Measurements from ENCODE around the gene STK32C. TPM values are rescaled to one million over a fixed set of nuclear protein-coding genes. Genes with fewer than 3 reads are reported as not detected.

STK32C gene
- total RNA-seq, 1 donor from 2014 or later: 13.6 TPM

- no peak for DNase-seq (ENCODE audit: low read depth)
- H3K27ac Mint-ChIP-seq (ENCODE audit: unreplicated experiment): no peak overlapping the region
- H3K4me1 ChIP-seq (ENCODE audit: insufficient read depth, low read length): peaks cover 5% of the 10 kb centered on the region
- TF ChIP-seq EZH2 (IDR thresholded peaks at IDR 0.05; ENCODE audit: insufficient read depth, low read length) (no peak), CTCF (IDR thresholded peaks at IDR 0.05; ENCODE audit: insufficient read depth, low read depth, low read length) (no peak)
- no peaks in the 10 kb centered on the region for H3K9me3 ChIP-seq (ENCODE audit: insufficient read depth, low read depth, low read length)
- peaks cover 7% of the 10 kb centered on the region for H3K27me3 ChIP-seq (ENCODE audit: insufficient read depth, low read length)
- no peak overlapping the region for H3K27ac ChIP-seq (ENCODE audit: low read depth, low read length)
- H3K36me3 Mint-ChIP-seq (ENCODE audit: low read depth, unreplicated experiment): no peaks in the 10 kb centered on the region
- no peak overlapping the region for H3K4me3 Mint-ChIP-seq (ENCODE audit: unreplicated experiment)
- peaks cover 3% of the 10 kb centered on the region for H3K4me1 Mint-ChIP-seq (ENCODE audit: low read depth, unreplicated experiment)
- no peak overlapping the region for H3K4me2 ChIP-seq (ENCODE audit: low read length)
- no peaks in the 10 kb centered on the region for H4K20me1 ChIP-seq (ENCODE audit: insufficient read depth, low read length)
- H3K9me3 Mint-ChIP-seq (ENCODE audit: unreplicated experiment): no peaks in the 10 kb centered on the region
- no peak for FAIRE-seq
- no peaks in the 10 kb centered on the region for H3K79me2 ChIP-seq (ENCODE audit: insufficient read depth, low read length)
- H2AFZ ChIP-seq (ENCODE audit: low read depth, low read length): no peak overlapping the region
- H3K4me3 ChIP-seq (ENCODE audit: insufficient read depth, low read depth, low read length): no peak overlapping the region
- H3K36me3 ChIP-seq (ENCODE audit: insufficient read depth, low read length): no peaks in the 10 kb centered on the region
- no peak overlapping the region for H3K9ac ChIP-seq (ENCODE audit: low read length)
- H3K27me3 Mint-ChIP-seq (ENCODE audit: low read depth, unreplicated experiment): peaks cover 8% of the 10 kb centered on the region
These were observed 47.9 kb downstream of the STK32C start for GRCh38 chr10:132259702-132260482.

GRCh38 chr10:132258423-132258822 lies 49.3 kb downstream of the STK32C start:
- peaks cover 5% of the 10 kb centered on the region for H3K4me1 ChIP-seq (ENCODE audit: insufficient read depth, low read length)
- no peaks in the 10 kb centered on the region for H4K20me1 ChIP-seq (ENCODE audit: insufficient read depth, low read length)
- Mint-ChIP-seq H3K9me3 (ENCODE audit: unreplicated experiment) (no peaks in the 10 kb centered on the region), H3K27me3 (ENCODE audit: low read depth, unreplicated experiment) (peaks cover 8% of the 10 kb centered on the region), H3K4me3 (ENCODE audit: unreplicated experiment) (no peak overlapping the region), H3K27ac (ENCODE audit: unreplicated experiment) (no peak overlapping the region), H3K36me3 (ENCODE audit: low read depth, unreplicated experiment) (no peaks in the 10 kb centered on the region), H3K4me1 (ENCODE audit: low read depth, unreplicated experiment) (peaks cover 3% of the 10 kb centered on the region)
- no peak overlapping the region for H3K4me3 ChIP-seq (ENCODE audit: insufficient read depth, low read depth, low read length)
- no peak for DNase-seq (ENCODE audit: low read depth)
- TF ChIP-seq EZH2 (IDR thresholded peaks at IDR 0.05; ENCODE audit: insufficient read depth, low read length) (no peak), CTCF (IDR thresholded peaks at IDR 0.05; ENCODE audit: insufficient read depth, low read depth, low read length) (no peak)
- H3K27ac ChIP-seq (ENCODE audit: low read depth, low read length): no peak overlapping the region
- H3K9ac ChIP-seq (ENCODE audit: low read length): no peak overlapping the region
- peaks cover 5% of the 10 kb centered on the region for H3K27me3 ChIP-seq (ENCODE audit: insufficient read depth, low read length)
- H3K79me2 ChIP-seq (ENCODE audit: insufficient read depth, low read length): no peaks in the 10 kb centered on the region
- FAIRE-seq: no peak
- no peaks in the 10 kb centered on the region for H3K36me3 ChIP-seq (ENCODE audit: insufficient read depth, low read length)
- no peaks in the 10 kb centered on the region for H3K9me3 ChIP-seq (ENCODE audit: insufficient read depth, low read depth, low read length)
- H3K4me2 ChIP-seq (ENCODE audit: low read length): no peak overlapping the region
- H2AFZ ChIP-seq (ENCODE audit: low read depth, low read length): no peak overlapping the region

- peaks cover 2% of the 10 kb centered on the region for H3K27me3 ChIP-seq (ENCODE audit: insufficient read depth, low read length)
- DNase-seq (ENCODE audit: low read depth): no peak
- H3K9me3 ChIP-seq (ENCODE audit: insufficient read depth, low read depth, low read length): no peaks in the 10 kb centered on the region
- no peak overlapping the region for H3K4me2 ChIP-seq (ENCODE audit: low read length)
- H3K79me2 ChIP-seq (ENCODE audit: insufficient read depth, low read length): no peaks in the 10 kb centered on the region
- H3K4me1 ChIP-seq (ENCODE audit: insufficient read depth, low read length): peaks cover 5% of the 10 kb centered on the region
- no peaks in the 10 kb centered on the region for H3K9me3 Mint-ChIP-seq (ENCODE audit: unreplicated experiment)
- H3K36me3 Mint-ChIP-seq (ENCODE audit: low read depth, unreplicated experiment): no peaks in the 10 kb centered on the region
- peaks cover 9% of the 10 kb centered on the region for H3K27me3 Mint-ChIP-seq (ENCODE audit: low read depth, unreplicated experiment)
- no peaks in the 10 kb centered on the region for H3K36me3 ChIP-seq (ENCODE audit: insufficient read depth, low read length)
- H3K9ac ChIP-seq (ENCODE audit: low read length): no peak overlapping the region
- H3K4me1 Mint-ChIP-seq (ENCODE audit: low read depth, unreplicated experiment): peaks cover 3% of the 10 kb centered on the region
- H3K27ac Mint-ChIP-seq (ENCODE audit: unreplicated experiment): peak overlapping the region; percentile 72
- H3K4me3 ChIP-seq (ENCODE audit: insufficient read depth, low read depth, low read length): no peak overlapping the region
- H4K20me1 ChIP-seq (ENCODE audit: insufficient read depth, low read length): no peaks in the 10 kb centered on the region
- no peak for TF ChIP-seq EZH2 (IDR thresholded peaks at IDR 0.05; ENCODE audit: insufficient read depth, low read length)
- TF ChIP-seq CTCF (IDR thresholded peaks at IDR 0.05; ENCODE audit: insufficient read depth, low read depth, low read length): no peak
- FAIRE-seq: no peak
- H2AFZ ChIP-seq (ENCODE audit: low read depth, low read length): no peak overlapping the region
- H3K4me3 Mint-ChIP-seq (ENCODE audit: unreplicated experiment): no peak overlapping the region
- H3K27ac ChIP-seq (ENCODE audit: low read depth, low read length): no peak overlapping the region
These were observed 49.8 kb downstream of the STK32C start for GRCh38 chr10:132257907-132258306.
